ENCODE data around the gene C12orf56. TPM values are rescaled to one million over a fixed set of nuclear protein-coding genes. Genes with fewer than 3 reads are reported as not detected.
"Not testable (repeated sequence)": the region's sequence is repeated elsewhere in the genome, so short reads cannot be mapped to it uniquely, and the experiment has no call there.

The C12orf56 gene

GRCh38 chr12:64217643-64218042 is 172.9 kb downstream of the C12orf56 start:
- H3K27ac ChIP-seq (ENCODE audit: low read depth, low read length); H3K9ac ChIP-seq (ENCODE audit: low read length); H2BK5ac ChIP-seq (ENCODE audit: low read length); H3K79me2 ChIP-seq (ENCODE audit: control insufficient read depth, insufficient read depth, low read length); H3K36me3 ChIP-seq (ENCODE audit: control insufficient read depth, insufficient read depth, low read length); H3K4me3 ChIP-seq (ENCODE audit: low read length); H3K4ac ChIP-seq (ENCODE audit: low read depth, low read length); H3K18ac ChIP-seq (ENCODE audit: low read length); H3K23ac ChIP-seq (ENCODE audit: low read length); H3K4me2 ChIP-seq (ENCODE audit: low read length); H4K5ac ChIP-seq (ENCODE audit: low read length); DNase-seq; H3K79me1 ChIP-seq (ENCODE audit: low read length); H2BK15ac ChIP-seq (replicated peaks; ENCODE audit: low read depth); H3K27me3 ChIP-seq (ENCODE audit: insufficient read depth, low read length, poor library complexity); H4K8ac ChIP-seq (ENCODE audit: low read depth, low read length); H2BK120ac ChIP-seq (ENCODE audit: low read depth, low read length); H2AK5ac ChIP-seq (ENCODE audit: low read length); H3K4me1 ChIP-seq (ENCODE audit: control insufficient read depth, low read depth, low read length); H3K56ac ChIP-seq (ENCODE audit: low read length): not testable (repeated sequence)
- no CpG with 5 or more reads among the region's 7 CpGs for WGBS (ENCODE audit: extremely low coverage, insufficient coverage, low lambda C conversion rate)

- no peak overlapping the region for H2BK5ac ChIP-seq (ENCODE audit: low read length)
- H3K27ac ChIP-seq (ENCODE audit: low read depth, low read length), result no peak overlapping the region
- no peak overlapping the region for H2AK5ac ChIP-seq (ENCODE audit: low read length)
- no peak overlapping the region for H4K8ac ChIP-seq (ENCODE audit: low read depth, low read length)
- H4K5ac ChIP-seq (ENCODE audit: low read length), result no peak overlapping the region
- no peak for DNase-seq
- H3K79me2 ChIP-seq (ENCODE audit: control insufficient read depth, insufficient read depth, low read length), result no peaks in the 10 kb centered on the region
- H3K9ac ChIP-seq (ENCODE audit: low read length), result no peak overlapping the region
- no peak overlapping the region for H3K4me3 ChIP-seq (ENCODE audit: low read length)
- H3K18ac ChIP-seq (ENCODE audit: low read length), result no peak overlapping the region
- H3K36me3 ChIP-seq (ENCODE audit: control insufficient read depth, insufficient read depth, low read length), result no peaks in the 10 kb centered on the region
- no peak overlapping the region for H3K4me2 ChIP-seq (ENCODE audit: low read length)
- no peak overlapping the region for H3K23ac ChIP-seq (ENCODE audit: low read length)
- no peak overlapping the region for H2BK15ac ChIP-seq (replicated peaks; ENCODE audit: low read depth)
- no peaks in the 10 kb centered on the region for H3K4me1 ChIP-seq (ENCODE audit: control insufficient read depth, low read depth, low read length)
- no peak overlapping the region for H3K56ac ChIP-seq (ENCODE audit: low read length)
- H3K4ac ChIP-seq (ENCODE audit: low read depth, low read length), result no peak overlapping the region
- no peak overlapping the region for H2BK120ac ChIP-seq (ENCODE audit: low read depth, low read length)
- H3K79me1 ChIP-seq (ENCODE audit: low read length), result no peaks in the 10 kb centered on the region
- H3K27me3 ChIP-seq (ENCODE audit: insufficient read depth, low read length, poor library complexity), result no peaks in the 10 kb centered on the region
Observed at GRCh38 chr12:64216239-64216638, 174.3 kb downstream of the C12orf56 start.

Small RNAs within 50 kb of the gene (small RNA-seq; reads per million reads assigned to genes)
- gene RF01210 (ENCODE audit: insufficient read depth), result not detected
- not detected for gene RNU5A-7P (ENCODE audit: insufficient read depth)
